Epithelial cell of esophagus (primary cell): ENCODE results near the gene PHLDB3.

ENCODE experiments used
- DNase-seq: peaks from one replicate; pipeline ENCODE4 v3.0.0; 2010; ENCODE audit warnings: low read depth
- H3K4me3 ChIP-seq: 2 replicates; pipeline ENCODE4 v1.5.1; 2011; ENCODE audit warnings: mild to moderate bottlenecking, low read length, control low read depth
- CTCF ChIP-seq: IDR thresholded peaks from 2 replicates; pipeline ENCODE4 v1.5.1; 2011; ENCODE audit warnings: low read depth, mild to moderate bottlenecking, low read length, control low read depth, inconsistent platforms; ENCODE audit not compliant: insufficient read depth; ENCODE audit errors: missing control alignments

PHLDB3 gene

GRCh38 chr19:43483281-43483680 lies 21.3 kb downstream of the PHLDB3 start:
- H3K4me3 ChIP-seq, result no peak overlapping the region
- no peak for DNase-seq
- TF ChIP-seq CTCF, result no peak

GRCh38 chr19:43482193-43482592 lies 22.4 kb downstream of the PHLDB3 start:
- no peak for TF ChIP-seq CTCF
- no peak overlapping the region for H3K4me3 ChIP-seq
- DNase-seq, result no peak

GRCh38 chr19:43481701-43482100 lies 22.8 kb downstream of the PHLDB3 start:
- H3K4me3 ChIP-seq, result no peak overlapping the region
- DNase-seq, result no peak
- no peak for TF ChIP-seq CTCF

- no peak for TF ChIP-seq CTCF
- no peak overlapping the region for H3K4me3 ChIP-seq
- no peak for DNase-seq
Observed at GRCh38 chr19:43480574-43480973, 24.0 kb downstream of the PHLDB3 start.

- no peak overlapping the region for H3K4me3 ChIP-seq
- no peak for DNase-seq
- TF ChIP-seq CTCF, result no peak
Observed at GRCh38 chr19:43479961-43480561, 24.5 kb downstream of the PHLDB3 start.

GRCh38 chr19:43479226-43479625 lies 25.3 kb downstream of the PHLDB3 start:
- H3K4me3 ChIP-seq, result no peak overlapping the region
- no peak for DNase-seq
- no peak for TF ChIP-seq CTCF

GRCh38 chr19:43478323-43478722 lies 26.2 kb downstream of the PHLDB3 start:
- H3K4me3 ChIP-seq, result no peak overlapping the region
- no peak for TF ChIP-seq CTCF
- no peak for DNase-seq
